GM12872 (cell line): ENCODE data around the gene NUDT16L1.

Source experiments
- CTCF ChIP-seq: IDR thresholded peaks from 3 replicates; pipeline ENCODE4 v1.5.1; 2011; ENCODE audit warnings: low read depth, mild to moderate bottlenecking, low read length, moderate library complexity; ENCODE audit not compliant: insufficient read depth

NUDT16L1 gene

GRCh38 chr16:4706871-4707270 is 13.5 kb downstream of the NUDT16L1 start:
- no peak for TF ChIP-seq CTCF

GRCh38 chr16:4709481-4709880 is 16.1 kb downstream of the NUDT16L1 start:
- TF ChIP-seq CTCF: no peak

- TF ChIP-seq CTCF: no peak
Measured at GRCh38 chr16:4713663-4714501, 20.5 kb downstream of the NUDT16L1 start.

GRCh38 chr16:4714996-4715395 is 21.6 kb downstream of the NUDT16L1 start:
- TF ChIP-seq CTCF: no peak

- no peak for TF ChIP-seq CTCF
Measured at GRCh38 chr16:4718466-4718865, 25.1 kb downstream of the NUDT16L1 start.

GRCh38 chr16:4723071-4723767 is 29.9 kb downstream of the NUDT16L1 start:
- TF ChIP-seq CTCF: no peak

GRCh38 chr16:4724661-4725270 is 31.4 kb downstream of the NUDT16L1 start:
- TF ChIP-seq CTCF: no peak
